A549 (cell line): Measurements from ENCODE around the gene UBE2E2.

ENCODE experiments used
- CEBPB ChIP-seq, 2 experiments: fragments of >200 bp in 1 of 2; sonication (Bioruptor Twin) in 1 of 2; formaldehyde crosslinking in 1 of 2; IDR thresholded peaks; 2 replicates each; pipeline ENCODE4 v1.6.1; 2012 to 2016
- FOSL2 ChIP-seq, 2 experiments: fragments of 450-650 bp in 1 of 2; fragments of >200 bp in 1 of 2; sonication (Bioruptor Twin) in 1 of 2; formaldehyde crosslinking; IDR thresholded peaks; 2 replicates each; pipeline versions ENCODE4 v1.5.0 to v1.6.1; 2016 to 2020; ENCODE audit warnings: mild to moderate bottlenecking in 1 of 2, moderate library complexity in 1 of 2
- MYC ChIP-seq: IDR thresholded peaks from 2 replicates; pipeline ENCODE4 v1.6.1; 2012; ENCODE audit warnings: mild to moderate bottlenecking, inconsistent platforms, low read length, improper control_type of control experiment, borderline replicate concordance
- NR3C1 ChIP-seq: fragments of >200 bp; sonication (Bioruptor Twin); formaldehyde crosslinking; IDR thresholded peaks from 3 replicates; pipeline ENCODE4 v1.6.1; 2017
- POLR2A ChIP-seq: IDR thresholded peaks from 2 replicates; pipeline ENCODE4 v1.6.1; 2012; ENCODE audit warnings: mild to moderate bottlenecking, low read length
- RAD21 ChIP-seq, 2 experiments: fragments of >200 bp in 1 of 2; sonication (Bioruptor Twin) in 1 of 2; formaldehyde crosslinking in 1 of 2; IDR thresholded peaks in 1 of 2; conservative IDR thresholded peaks in 1 of 2; 2 replicates in 1 of 2; 3 replicates in 1 of 2; pipeline ENCODE4 v1.6.1; 2012 to 2018; ENCODE audit warnings: inconsistent platforms in 1 of 2
- TF ChIP-seq, protein P1 (sequence below): fragments of 450-650 bp; IDR thresholded peaks from 2 replicates; pipeline ENCODE4 v1.6.1; 2014; ENCODE audit warnings: antibody characterized with exemption

DNA sequence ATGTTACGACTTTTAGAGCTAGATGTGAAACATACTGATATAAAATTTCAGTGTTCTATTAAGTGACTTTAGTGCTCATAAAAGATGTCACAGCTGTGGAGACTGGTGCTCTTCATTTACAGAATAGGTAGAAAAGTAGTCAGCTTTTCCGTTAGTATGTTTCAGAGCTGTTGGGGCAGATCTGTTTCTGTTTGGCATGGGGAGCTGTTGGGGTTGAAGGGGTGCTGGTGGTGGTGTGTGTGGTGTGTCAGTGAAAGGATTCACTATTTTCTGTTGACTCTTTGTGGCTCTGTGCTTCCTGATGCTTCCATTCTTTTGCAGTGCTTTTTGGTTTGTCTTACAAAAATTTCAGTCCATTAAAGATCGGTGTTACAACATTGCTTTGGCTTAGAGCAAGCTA lies 3.2 kb downstream of the UBE2E2 start:
- TF ChIP-seq MYC = no peak
- TF ChIP-seq NR3C1 = no peak
- TF ChIP-seq RAD21 (conservative IDR thresholded peaks at IDR 0.05 in 1 of 2, IDR thresholded peaks at IDR 0.05 in 1 of 2) = no peak
- no peak for TF ChIP-seq CEBPB (IDR thresholded peaks at IDR 0.05)
- no peak for TF ChIP-seq POLR2A
- TF ChIP-seq, protein P1, sequence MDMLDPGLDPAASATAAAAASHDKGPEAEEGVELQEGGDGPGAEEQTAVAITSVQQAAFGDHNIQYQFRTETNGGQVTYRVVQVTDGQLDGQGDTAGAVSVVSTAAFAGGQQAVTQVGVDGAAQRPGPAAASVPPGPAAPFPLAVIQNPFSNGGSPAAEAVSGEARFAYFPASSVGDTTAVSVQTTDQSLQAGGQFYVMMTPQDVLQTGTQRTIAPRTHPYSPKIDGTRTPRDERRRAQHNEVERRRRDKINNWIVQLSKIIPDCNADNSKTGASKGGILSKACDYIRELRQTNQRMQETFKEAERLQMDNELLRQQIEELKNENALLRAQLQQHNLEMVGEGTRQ = no peak
- TF ChIP-seq FOSL2 (IDR thresholded peaks at IDR 0.05) = no peak
- TF ChIP-seq FOSL2 (CRISPR knock-in tag; IDR thresholded peaks at IDR 0.05) = no peak
